ENCODE measurements around the gene YIPF6. TPM values are rescaled to one million over a fixed set of nuclear protein-coding genes. Genes with fewer than 3 reads are reported as not detected.
A peak's percentile ranks its signal among the peaks of the same experiment; 100 is the strongest.

Gene YIPF6
- total and polyA plus RNA-seq, 3 donors from 2014 or later, result 16.2 to 35.7 (median 30.5) TPM

GRCh38 chrX:68461093-68461492, 37.8 kb upstream of the YIPF6 start:
- intact Hi-C loops (cut with DNase I; ENCODE audit: low total_unique reads), result no loop called here
- WGBS, 2 donors, result 18 to 40% methylated on average over 6 of the region's 6 CpGs
- H3K27me3 ChIP-seq, result no peaks in the 10 kb centered on the region
- TF ChIP-seq POLR2A (IDR thresholded peaks at IDR 0.05), result no peak
- no peak for TF ChIP-seq CTCF (IDR thresholded peaks at IDR 0.05)
- no peak overlapping the region for H3K27ac ChIP-seq
- no peaks in the 10 kb centered on the region for H3K36me3 ChIP-seq (ENCODE audit: low read depth, missing control alignments)
- no peaks in the 10 kb centered on the region for H3K9me3 ChIP-seq
- DNase-seq, result no peak
- H3K4me3 ChIP-seq, result no peak overlapping the region
- H3K4me1 ChIP-seq, result no peaks in the 10 kb centered on the region

GRCh38 chrX:68461576-68461975, 37.3 kb upstream of the YIPF6 start:
- intact Hi-C loops (cut with DNase I; ENCODE audit: low total_unique reads), result no loop called here
- H3K4me3 ChIP-seq, result no peak overlapping the region

GRCh38 chrX:68462197-68462596, 36.7 kb upstream of the YIPF6 start:
- DNase-seq, result no peak
- TF ChIP-seq POLR2A (IDR thresholded peaks at IDR 0.05) (no peak), CTCF (IDR thresholded peaks at IDR 0.05) (no peak)
- WGBS, 2 donors, result 56 to 88% methylated on average over 4 to 8 of the region's 8 CpGs
- H3K27ac ChIP-seq, result no peak overlapping the region
- no peaks in the 10 kb centered on the region for H3K36me3 ChIP-seq (ENCODE audit: low read depth, missing control alignments)
- H3K27me3 ChIP-seq, result no peaks in the 10 kb centered on the region
- intact Hi-C loops (cut with DNase I; ENCODE audit: low total_unique reads), result no loop called here
- no peaks in the 10 kb centered on the region for H3K4me1 ChIP-seq
- H3K9me3 ChIP-seq, result no peaks in the 10 kb centered on the region
- no peak overlapping the region for H3K4me3 ChIP-seq

More at GRCh38 chrX:68461576-68461975, 37.3 kb upstream of the YIPF6 start:
- H3K9me3 ChIP-seq, result no peaks in the 10 kb centered on the region
- H3K36me3 ChIP-seq (ENCODE audit: low read depth, missing control alignments), result no peaks in the 10 kb centered on the region
- H3K27ac ChIP-seq, result no peak overlapping the region
- no peaks in the 10 kb centered on the region for H3K27me3 ChIP-seq
- TF ChIP-seq CTCF (IDR thresholded peaks at IDR 0.05), result no peak
- no peak for TF ChIP-seq POLR2A (IDR thresholded peaks at IDR 0.05)
- DNase-seq, result no peak
- no peaks in the 10 kb centered on the region for H3K4me1 ChIP-seq

- Histone ChIP-seq H3K27ac (no peak overlapping the region), H3K36me3 (ENCODE audit: low read depth, missing control alignments) (no peaks in the 10 kb centered on the region), H3K4me1 (no peaks in the 10 kb centered on the region), H3K9me3 (no peaks in the 10 kb centered on the region), H3K27me3 (no peaks in the 10 kb centered on the region), H3K4me3 (no peak overlapping the region)
- peak; percentile 6 to 50 (median 38) for TF ChIP-seq CTCF (IDR thresholded peaks at IDR 0.05)
- no peak for TF ChIP-seq POLR2A (IDR thresholded peaks at IDR 0.05)
- peak; percentile 21 for DNase-seq
- intact Hi-C loops (cut with DNase I; ENCODE audit: low total_unique reads), result no loop called here
- 28 to 36% methylated on average over 7 to 8 of the region's 8 CpGs for WGBS, 2 donors
Observed at GRCh38 chrX:68462653-68463052, 36.2 kb upstream of the YIPF6 start.

GRCh38 chrX:68463880-68464279, 35.0 kb upstream of the YIPF6 start:
- no peaks in the 10 kb centered on the region for H3K36me3 ChIP-seq (ENCODE audit: low read depth, missing control alignments)
- no peak for DNase-seq
- WGBS, 2 donors, result 100% methylated on average over 1 of the region's 1 CpG
- no peaks in the 10 kb centered on the region for H3K27me3 ChIP-seq
- TF ChIP-seq CTCF (IDR thresholded peaks at IDR 0.05) (no peak), POLR2A (IDR thresholded peaks at IDR 0.05) (no peak)
- H3K27ac ChIP-seq, result no peak overlapping the region
- intact Hi-C loops (cut with DNase I; ENCODE audit: low total_unique reads), result no loop called here
- H3K9me3 ChIP-seq, result no peaks in the 10 kb centered on the region
- no peaks in the 10 kb centered on the region for H3K4me1 ChIP-seq
- no peak overlapping the region for H3K4me3 ChIP-seq

Measured in testis (tissue), 3 donors.